Effector memory CD4-positive, alpha-beta T cell (primary cell): ENCODE measurements around the gene GPRC5A.

Experiments
- DNase-seq, 3 donors: peaks; one replicate each; pipeline ENCODE4 v3.0.0-alpha.2; 2020
- H3K27ac ChIP-seq: 2 replicates; pipeline ENCODE4 v1.7.0; 2013; ENCODE audit warnings: mild to moderate bottlenecking, low read length, moderate library complexity; ENCODE audit not compliant: insufficient read depth, poor library complexity, severe bottlenecking
- H3K27me3 ChIP-seq: replicated peaks from 2 replicates; pipeline ENCODE4 v1.7.0; 2013; ENCODE audit warnings: mild to moderate bottlenecking, low read length; ENCODE audit not compliant: insufficient read depth, control insufficient read depth, poor library complexity, severe bottlenecking
- H3K36me3 ChIP-seq: 2 replicates; pipeline ENCODE4 v1.7.0; 2013; ENCODE audit warnings: mild to moderate bottlenecking, low read length, moderate library complexity; ENCODE audit not compliant: control insufficient read depth, insufficient read depth
- H3K4me1 ChIP-seq: 2 replicates; pipeline ENCODE4 v1.7.0; 2013; ENCODE audit warnings: low read length, mild to moderate bottlenecking; ENCODE audit not compliant: control insufficient read depth, insufficient read depth, poor library complexity, severe bottlenecking
- H3K4me3 ChIP-seq: 2 replicates; pipeline ENCODE4 v1.7.0; 2013; ENCODE audit warnings: low read length, low read depth, mild to moderate bottlenecking; ENCODE audit not compliant: insufficient read depth, poor library complexity, severe bottlenecking
- H3K9me3 ChIP-seq: 2 replicates; pipeline ENCODE4 v1.7.0; 2013; ENCODE audit warnings: mild to moderate bottlenecking, low read length, moderate library complexity; ENCODE audit not compliant: control insufficient read depth

GPRC5A gene

DNA sequence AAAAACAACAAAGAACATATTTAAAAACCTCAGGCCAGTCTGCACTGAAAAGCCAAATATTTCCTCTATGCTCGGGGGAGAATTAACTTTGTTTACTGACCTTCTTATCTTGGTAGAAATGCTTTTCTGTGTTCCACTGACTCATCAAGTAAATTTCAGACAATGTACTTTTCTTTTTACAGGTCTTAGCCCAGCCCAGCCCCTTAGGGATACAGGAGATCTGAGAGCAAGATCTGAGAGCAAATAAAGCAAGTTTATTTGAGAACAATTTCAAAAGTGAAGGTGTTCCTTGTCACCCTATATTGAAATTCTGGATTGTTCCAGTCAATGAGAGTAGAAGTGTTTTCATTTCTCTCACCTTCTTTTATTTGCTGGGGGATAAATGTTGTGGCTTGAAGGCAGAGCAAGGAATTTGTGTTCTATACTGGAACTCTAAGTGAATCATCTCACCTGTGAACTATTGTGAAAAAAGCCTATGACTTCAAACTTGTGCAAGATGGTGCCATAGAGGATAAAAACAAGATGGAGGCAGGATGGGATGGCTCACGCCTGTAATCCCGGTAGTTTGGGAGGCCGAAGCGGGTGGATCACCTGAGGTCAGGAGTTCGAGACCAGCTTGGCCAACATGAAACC is 7.9 kb upstream of the GPRC5A start:
- no peak overlapping the region for H3K27ac ChIP-seq
- H3K36me3 ChIP-seq: no peaks in the 10 kb centered on the region
- no peak overlapping the region for H3K4me3 ChIP-seq
- no peaks in the 10 kb centered on the region for H3K9me3 ChIP-seq
- H3K4me1 ChIP-seq: no peaks in the 10 kb centered on the region
- no peaks in the 10 kb centered on the region for H3K27me3 ChIP-seq
- DNase-seq: no peak

DNA sequence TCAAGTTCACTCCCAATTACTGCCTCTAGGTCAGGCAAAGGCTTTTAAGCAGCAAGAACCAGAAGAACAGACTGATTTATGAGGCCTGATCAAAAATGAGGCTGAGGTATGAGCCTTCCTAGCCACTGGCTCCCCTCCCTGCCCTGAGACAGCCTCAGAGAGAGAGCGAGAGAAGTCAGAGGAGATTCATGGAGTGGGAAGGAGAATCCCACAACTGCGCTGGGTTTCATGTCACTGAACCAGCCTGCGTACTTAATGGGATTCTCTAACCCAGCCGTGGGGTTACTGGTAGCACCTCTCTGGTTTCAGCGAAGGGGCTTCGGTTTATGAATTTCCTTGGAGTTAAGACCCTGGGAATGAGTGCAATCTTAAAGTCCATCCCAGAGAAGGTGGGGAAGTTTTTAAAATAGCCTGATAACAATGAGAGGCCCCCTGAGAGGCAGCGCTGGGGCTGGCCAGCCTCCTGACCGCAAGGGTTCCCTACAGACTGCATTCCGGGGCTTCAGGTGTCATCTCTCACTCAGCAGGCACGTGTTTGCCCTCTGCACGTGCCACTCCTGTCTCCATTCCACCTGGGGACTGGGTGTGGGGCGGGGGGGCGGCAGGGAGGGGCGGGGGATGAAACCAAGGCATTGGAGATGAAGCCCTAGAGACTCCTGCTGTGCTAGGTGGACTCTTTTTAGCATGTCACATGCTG is 6.1 kb upstream of the GPRC5A start:
- H3K27me3 ChIP-seq: peaks cover 2% of the 10 kb centered on the region
- H3K4me3 ChIP-seq: no peak overlapping the region
- no peaks in the 10 kb centered on the region for H3K36me3 ChIP-seq
- H3K27ac ChIP-seq: no peak overlapping the region
- H3K9me3 ChIP-seq: no peaks in the 10 kb centered on the region
- no peaks in the 10 kb centered on the region for H3K4me1 ChIP-seq
- DNase-seq: no peak

DNA sequence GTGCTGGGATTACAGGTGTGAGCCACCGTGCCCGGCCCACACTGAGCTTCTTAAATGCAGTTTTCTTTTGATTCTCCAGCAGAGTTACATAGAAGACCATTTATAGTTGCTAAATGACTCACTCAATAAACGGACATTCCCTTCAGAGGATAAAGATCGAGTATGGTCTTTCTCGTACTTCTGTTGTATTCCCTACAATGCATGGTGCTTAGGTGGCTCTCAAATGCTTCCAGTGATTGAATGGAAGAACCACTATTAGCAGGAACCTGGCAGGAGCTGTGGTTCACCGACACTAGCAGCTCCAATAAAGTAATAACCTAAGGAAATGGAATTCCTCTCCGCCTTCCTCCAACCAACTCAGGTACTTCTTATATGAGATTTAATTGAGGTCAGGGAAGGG is 3.9 kb upstream of the GPRC5A start:
- peaks cover 7% of the 10 kb centered on the region for H3K27me3 ChIP-seq
- no peaks in the 10 kb centered on the region for H3K36me3 ChIP-seq
- DNase-seq: no peak
- no peak overlapping the region for H3K27ac ChIP-seq
- H3K4me1 ChIP-seq: peaks cover 2% of the 10 kb centered on the region
- no peaks in the 10 kb centered on the region for H3K9me3 ChIP-seq
- no peak overlapping the region for H3K4me3 ChIP-seq

DNA sequence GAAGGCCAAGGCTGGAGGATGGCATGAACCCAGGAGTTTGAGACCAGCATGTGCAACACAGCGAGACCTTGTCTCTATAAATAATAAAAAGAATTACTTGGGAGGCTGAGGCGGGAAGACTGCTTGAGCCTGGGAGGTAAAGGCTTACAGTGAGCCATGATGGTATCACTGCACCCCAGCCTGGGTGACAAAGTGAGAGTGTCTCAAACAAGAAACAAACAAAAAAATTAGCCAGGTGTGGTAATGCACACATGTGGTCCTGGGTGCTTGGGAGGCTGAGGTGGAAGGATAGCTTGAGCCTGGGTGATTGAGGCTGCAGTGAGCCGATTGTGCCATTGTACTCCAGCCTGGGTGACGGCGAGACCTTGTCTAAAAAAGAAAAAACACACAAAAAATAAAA is 1.7 kb upstream of the GPRC5A start:
- H3K9me3 ChIP-seq: no peaks in the 10 kb centered on the region
- peaks cover 2% of the 10 kb centered on the region for H3K4me1 ChIP-seq
- no peak overlapping the region for H3K4me3 ChIP-seq
- peaks cover 7% of the 10 kb centered on the region for H3K27me3 ChIP-seq
- no peaks in the 10 kb centered on the region for H3K36me3 ChIP-seq
- no peak overlapping the region for H3K27ac ChIP-seq
- no peak for DNase-seq

DNA sequence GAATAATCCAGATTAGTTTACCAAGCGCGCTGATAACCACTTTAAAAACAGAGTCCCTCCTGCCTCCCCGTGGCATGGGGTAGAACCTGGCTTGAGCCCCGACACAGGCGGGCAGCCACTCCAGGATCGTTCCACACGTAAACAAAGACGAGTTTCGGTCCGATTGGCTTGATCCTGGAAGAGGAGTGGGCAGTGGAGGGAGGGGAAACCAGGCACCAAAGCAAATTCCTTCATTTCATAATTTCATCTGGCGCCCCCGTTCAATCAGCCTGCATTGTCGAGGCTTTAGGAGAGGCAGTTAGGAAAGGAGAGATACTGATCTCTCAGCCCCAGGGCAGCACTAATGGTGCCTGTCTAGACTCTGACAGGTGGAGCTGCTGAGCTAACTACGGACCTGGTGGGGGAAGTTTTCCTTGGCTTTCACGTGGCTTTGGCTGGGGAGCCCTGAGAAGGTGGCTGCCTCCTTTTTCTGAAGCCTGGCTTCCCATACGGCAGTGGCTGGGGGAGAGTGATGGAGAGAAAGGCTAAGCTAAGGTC is 751 bp upstream of the GPRC5A start:
- Histone ChIP-seq H3K4me3 (peak overlapping the region; percentile 64), H3K36me3 (no peaks in the 10 kb centered on the region), H3K27ac (no peak overlapping the region), H3K9me3 (no peaks in the 10 kb centered on the region), H3K27me3 (peaks cover 7% of the 10 kb centered on the region), H3K4me1 (peaks cover 2% of the 10 kb centered on the region)
- DNase-seq: peak in 1 of 3 donors; percentile 1

DNA sequence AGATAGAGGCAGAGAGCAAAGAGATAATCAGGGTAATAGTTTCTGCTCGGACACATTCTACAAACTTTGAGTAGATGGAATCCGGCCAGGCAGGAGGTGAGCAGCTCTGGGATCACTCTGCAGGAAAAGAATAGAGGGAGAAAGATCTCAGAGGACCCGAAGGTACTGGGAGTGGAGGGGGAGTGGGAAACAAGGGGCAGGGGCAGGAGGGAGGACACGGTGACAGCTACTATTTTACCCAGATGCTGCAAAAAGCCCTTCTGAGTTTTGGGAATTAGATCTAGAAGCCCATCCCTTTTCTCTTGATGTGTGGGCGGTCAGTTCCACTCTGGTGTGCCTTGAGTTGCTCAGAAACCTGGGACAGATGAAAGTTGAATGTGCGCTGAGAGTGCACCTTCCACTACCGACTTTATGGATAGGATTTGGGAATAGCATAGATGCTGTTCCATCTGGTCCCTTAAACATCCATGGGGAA is 556 bp downstream of the GPRC5A start:
- Histone ChIP-seq H3K27me3 (peaks cover 7% of the 10 kb centered on the region), H3K4me1 (peaks cover 2% of the 10 kb centered on the region), H3K4me3 (no peak overlapping the region), H3K36me3 (no peaks in the 10 kb centered on the region), H3K9me3 (no peaks in the 10 kb centered on the region), H3K27ac (no peak overlapping the region)
- DNase-seq: no peak

DNA sequence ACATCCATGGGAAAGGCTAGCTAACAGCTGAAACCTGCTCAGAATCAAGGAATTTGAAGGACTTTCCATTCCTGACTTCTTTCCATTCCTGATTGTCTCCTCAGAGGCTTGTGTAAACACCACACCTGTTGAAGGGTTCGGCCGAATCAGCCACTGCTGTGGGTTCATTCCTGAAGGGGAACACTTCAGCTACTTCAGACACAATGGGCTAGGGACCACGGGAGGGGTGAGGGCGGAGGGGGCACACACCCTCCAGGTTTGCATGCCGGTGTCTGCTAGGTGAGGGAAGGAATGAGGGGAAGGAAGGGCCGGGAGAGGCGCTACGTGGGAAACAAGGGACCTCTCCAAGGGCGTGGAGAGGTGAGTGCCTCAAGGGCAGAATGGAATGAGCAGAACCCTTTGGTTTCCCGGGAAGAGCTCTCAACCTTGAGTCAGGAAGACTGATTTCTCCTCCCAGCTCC is 1.3 kb downstream of the GPRC5A start:
- H3K27me3 ChIP-seq: peaks cover 7% of the 10 kb centered on the region
- DNase-seq: no peak
- no peak overlapping the region for H3K27ac ChIP-seq
- H3K4me1 ChIP-seq: peaks cover 2% of the 10 kb centered on the region
- no peak overlapping the region for H3K4me3 ChIP-seq
- no peaks in the 10 kb centered on the region for H3K36me3 ChIP-seq
- no peaks in the 10 kb centered on the region for H3K9me3 ChIP-seq

DNA sequence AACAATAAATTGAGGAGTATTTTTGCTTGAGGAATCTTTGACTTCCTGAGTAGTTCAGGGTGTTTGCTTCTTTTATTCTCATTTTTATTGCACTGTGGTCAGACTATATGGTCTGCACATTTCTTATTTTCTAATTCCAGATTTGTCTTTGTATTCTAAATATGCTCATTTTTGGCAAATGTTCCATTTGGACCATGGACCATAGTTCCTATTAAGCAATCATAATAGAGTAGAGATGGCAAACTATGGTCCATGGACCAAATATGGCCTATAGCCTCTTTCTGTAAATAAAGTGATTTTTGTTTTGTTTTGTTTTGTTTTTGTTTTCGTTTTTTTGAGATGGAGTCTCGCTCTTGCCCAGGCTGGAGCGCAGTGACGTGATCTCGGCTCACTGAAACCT is 2.1 kb downstream of the GPRC5A start:
- no peak overlapping the region for H3K4me3 ChIP-seq

DNA sequence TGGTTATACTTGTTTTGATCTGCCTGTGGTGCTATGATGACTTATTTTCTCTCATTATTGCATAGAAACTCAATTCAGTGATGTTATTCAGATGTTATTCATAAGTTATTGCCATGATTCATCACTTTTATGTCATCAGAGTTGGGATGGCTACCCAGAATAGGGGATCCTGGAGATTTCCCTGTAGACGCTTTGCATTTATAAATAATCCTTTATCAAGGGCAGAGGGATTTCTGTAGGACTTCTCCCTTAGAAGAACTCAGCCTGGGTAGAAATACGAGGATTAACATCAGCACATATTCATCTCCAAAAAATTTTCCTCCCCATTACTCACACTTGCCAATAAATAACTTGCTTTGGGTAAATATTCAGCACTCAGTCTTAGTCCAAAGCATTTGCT is 4.9 kb downstream of the GPRC5A start:
- no peaks in the 10 kb centered on the region for H3K4me1 ChIP-seq
- H3K4me3 ChIP-seq: no peak overlapping the region
- DNase-seq: no peak

More for the DNA sequence above, 2.1 kb downstream of the GPRC5A start:
- H3K4me1 ChIP-seq: peaks cover 2% of the 10 kb centered on the region
- no peak for DNase-seq
- no peak overlapping the region for H3K27ac ChIP-seq
- no peaks in the 10 kb centered on the region for H3K9me3 ChIP-seq
- no peaks in the 10 kb centered on the region for H3K36me3 ChIP-seq
- H3K27me3 ChIP-seq: peaks cover 7% of the 10 kb centered on the region

DNA sequence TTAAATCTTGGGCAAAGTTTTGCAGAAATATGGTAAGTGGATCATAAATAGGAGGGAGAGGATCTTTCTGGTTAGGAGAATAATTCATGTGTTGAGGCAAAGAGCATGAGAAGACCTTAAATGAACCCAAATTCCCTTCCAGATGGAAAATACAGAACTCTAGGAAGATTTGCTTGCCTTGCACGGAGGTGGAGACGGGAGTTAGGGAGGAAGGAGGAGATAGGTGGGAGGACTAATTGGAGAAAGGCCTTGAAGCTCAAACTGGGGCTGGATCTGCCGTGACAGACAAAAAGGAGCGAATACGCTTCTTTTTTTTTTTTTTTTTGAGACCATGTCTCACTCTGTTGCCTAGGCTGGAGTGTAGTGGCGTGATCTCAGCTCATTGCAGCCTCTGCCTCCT is 5.9 kb downstream of the GPRC5A start:
- H3K4me1 ChIP-seq: no peaks in the 10 kb centered on the region
- no peaks in the 10 kb centered on the region for H3K27me3 ChIP-seq
- H3K4me3 ChIP-seq: no peak overlapping the region
- H3K36me3 ChIP-seq: no peaks in the 10 kb centered on the region
- H3K27ac ChIP-seq: no peak overlapping the region
- DNase-seq: no peak
- no peaks in the 10 kb centered on the region for H3K9me3 ChIP-seq

More for the DNA sequence above, 4.9 kb downstream of the GPRC5A start:
- no peaks in the 10 kb centered on the region for H3K9me3 ChIP-seq
- no peak overlapping the region for H3K27ac ChIP-seq
- no peaks in the 10 kb centered on the region for H3K27me3 ChIP-seq
- no peaks in the 10 kb centered on the region for H3K36me3 ChIP-seq
